ENCODE data around the gene ADAMTS14. TPM values are rescaled to one million over a fixed set of nuclear protein-coding genes. Genes with fewer than 3 reads are reported as not detected.

ADAMTS14 gene
- total RNA-seq, 1 experiment from 2014 or later: not detected

GRCh38 chr10:70777063-70777875, 105.0 kb downstream of the ADAMTS14 start:
- H3K4me3 Mint-ChIP-seq (ENCODE audit: unreplicated experiment): no peak overlapping the region
- intact Hi-C loops (cut with micrococcal nuclease; ENCODE audit: unreplicated experiment): no loop called here
- CTCF ChIA-PET: interaction anchor here (2.3 kb wide), 1 partner anchor 16 kb away, joined by 10 read pairs; no protein-coding TSS in a partner anchor

DNA sequence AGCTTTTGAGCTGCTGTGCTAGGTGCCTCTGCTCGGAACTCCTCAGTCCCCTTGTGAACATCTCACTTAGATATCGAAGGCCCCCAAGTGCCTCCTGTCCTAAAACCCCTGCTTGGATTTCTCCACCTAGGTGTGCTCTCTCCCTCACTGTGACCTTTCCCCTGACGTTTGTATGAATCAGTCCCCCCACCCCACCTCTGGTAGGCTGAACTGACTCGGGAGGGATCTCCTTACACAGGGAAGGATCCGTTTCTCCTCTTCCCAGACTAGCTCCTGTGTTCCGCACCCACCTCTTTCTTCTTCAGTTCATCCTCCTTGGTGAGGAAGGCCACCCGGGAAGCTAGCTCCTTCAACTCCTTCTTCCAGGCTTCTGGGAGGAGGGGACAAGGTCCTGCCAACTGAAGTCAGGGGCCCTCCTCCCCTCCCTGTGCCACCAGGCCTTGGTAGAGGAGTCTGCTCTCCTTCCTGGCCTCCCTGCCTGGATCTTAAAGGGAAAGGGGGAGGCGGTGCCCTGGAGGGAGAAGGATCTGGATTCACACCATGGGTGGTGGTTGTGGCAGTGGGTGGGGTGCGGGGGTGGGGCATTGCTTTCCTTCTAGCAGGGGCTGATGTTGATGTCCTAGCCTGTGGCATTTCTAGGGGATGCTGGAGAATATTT, 106.1 kb downstream of the ADAMTS14 start:
- Mint-ChIP-seq H3K27me3 (ENCODE audit: insufficient read depth, unreplicated experiment) (peaks cover 3% of the 10 kb centered on the region), H3K4me1 (ENCODE audit: low read depth, unreplicated experiment) (no peaks in the 10 kb centered on the region), H3K36me3 (ENCODE audit: insufficient read depth, unreplicated experiment) (no peaks in the 10 kb centered on the region), H3K4me3 (ENCODE audit: unreplicated experiment) (no peak overlapping the region), H3K27ac (ENCODE audit: unreplicated experiment) (no peak overlapping the region), H3K9me3 (ENCODE audit: unreplicated experiment) (no peaks in the 10 kb centered on the region)
- intact Hi-C loops (cut with micrococcal nuclease; ENCODE audit: unreplicated experiment): no loop called here
- BruUV-seq (replicated peaks): no TSS peak
- TF ChIP-seq, protein P1, sequence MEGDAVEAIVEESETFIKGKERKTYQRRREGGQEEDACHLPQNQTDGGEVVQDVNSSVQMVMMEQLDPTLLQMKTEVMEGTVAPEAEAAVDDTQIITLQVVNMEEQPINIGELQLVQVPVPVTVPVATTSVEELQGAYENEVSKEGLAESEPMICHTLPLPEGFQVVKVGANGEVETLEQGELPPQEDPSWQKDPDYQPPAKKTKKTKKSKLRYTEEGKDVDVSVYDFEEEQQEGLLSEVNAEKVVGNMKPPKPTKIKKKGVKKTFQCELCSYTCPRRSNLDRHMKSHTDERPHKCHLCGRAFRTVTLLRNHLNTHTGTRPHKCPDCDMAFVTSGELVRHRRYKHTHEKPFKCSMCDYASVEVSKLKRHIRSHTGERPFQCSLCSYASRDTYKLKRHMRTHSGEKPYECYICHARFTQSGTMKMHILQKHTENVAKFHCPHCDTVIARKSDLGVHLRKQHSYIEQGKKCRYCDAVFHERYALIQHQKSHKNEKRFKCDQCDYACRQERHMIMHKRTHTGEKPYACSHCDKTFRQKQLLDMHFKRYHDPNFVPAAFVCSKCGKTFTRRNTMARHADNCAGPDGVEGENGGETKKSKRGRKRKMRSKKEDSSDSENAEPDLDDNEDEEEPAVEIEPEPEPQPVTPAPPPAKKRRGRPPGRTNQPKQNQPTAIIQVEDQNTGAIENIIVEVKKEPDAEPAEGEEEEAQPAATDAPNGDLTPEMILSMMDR (IDR thresholded peaks at IDR 0.05; ENCODE audit: insufficient read depth in 1 of 2, low read depth in 1 of 2, low read length in 1 of 2, severe bottlenecking in 1 of 2, unreplicated experiment in 1 of 2): no peak
- DNase-seq: no peak
- CTCF ChIA-PET: interaction anchor here (2.3 kb wide), 1 partner anchor 17 kb away, joined by 10 read pairs; no protein-coding TSS in a partner anchor
- H3K27me3 ChIP-seq (replicated peaks; ENCODE audit: control insufficient read depth, insufficient read depth, low read length): no peaks in the 10 kb centered on the region
- no peak overlapping the region for H3K4me3 ChIP-seq (ENCODE audit: low read depth, low read length)
- no peaks in the 10 kb centered on the region for H3K9me3 ChIP-seq
- POLR2A ChIA-PET: no interaction called here
- no peaks in the 10 kb centered on the region for H3K36me3 ChIP-seq (ENCODE audit: control insufficient read depth, insufficient read depth, low read length)
- H3K4me1 ChIP-seq: peaks cover 16% of the 10 kb centered on the region

More at GRCh38 chr10:70777063-70777875, 105.0 kb downstream of the ADAMTS14 start:
- TF ChIP-seq, protein P1 (IDR thresholded peaks at IDR 0.05; ENCODE audit: insufficient read depth in 1 of 2, low read depth in 1 of 2, low read length in 1 of 2, severe bottlenecking in 1 of 2, unreplicated experiment in 1 of 2): no peak
- H3K4me3 ChIP-seq (ENCODE audit: low read depth, low read length): no peak overlapping the region
- no peaks in the 10 kb centered on the region for H3K27me3 Mint-ChIP-seq (ENCODE audit: insufficient read depth, unreplicated experiment)
- peaks cover 16% of the 10 kb centered on the region for H3K4me1 ChIP-seq
- DNase-seq: peak; percentile 46 to 62
- no peaks in the 10 kb centered on the region for H3K4me1 Mint-ChIP-seq (ENCODE audit: low read depth, unreplicated experiment)
- no TSS peak for BruUV-seq (replicated peaks)
- POLR2A ChIA-PET: no interaction called here
- H3K9me3 Mint-ChIP-seq (ENCODE audit: unreplicated experiment): no peaks in the 10 kb centered on the region
- no peaks in the 10 kb centered on the region for H3K36me3 Mint-ChIP-seq (ENCODE audit: insufficient read depth, unreplicated experiment)
- no peaks in the 10 kb centered on the region for H3K9me3 ChIP-seq
- no peak overlapping the region for H3K27ac Mint-ChIP-seq (ENCODE audit: unreplicated experiment)
- no peaks in the 10 kb centered on the region for H3K36me3 ChIP-seq (ENCODE audit: control insufficient read depth, insufficient read depth, low read length)
- no peaks in the 10 kb centered on the region for H3K27me3 ChIP-seq (replicated peaks; ENCODE audit: control insufficient read depth, insufficient read depth, low read length)

DNA sequence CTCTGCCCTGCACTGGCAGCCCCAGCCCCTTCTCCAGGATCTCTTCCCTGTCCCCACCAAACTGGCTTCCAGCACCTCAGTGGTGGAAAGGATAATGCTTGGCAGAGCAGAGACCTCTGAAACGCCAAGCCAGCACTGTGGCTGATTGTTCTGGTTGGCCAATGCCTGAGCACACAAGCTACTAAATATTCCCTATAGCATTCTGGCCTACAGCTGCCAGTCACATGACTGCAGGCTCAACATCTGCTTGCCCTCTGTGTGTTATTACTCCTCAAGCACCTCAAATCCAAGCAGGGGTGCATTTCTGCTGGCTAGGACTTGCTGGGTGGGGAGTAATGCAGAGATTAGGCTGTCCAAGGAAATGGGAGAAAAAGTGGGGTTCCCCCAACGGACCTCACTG, 106.8 kb downstream of the ADAMTS14 start:
- Mint-ChIP-seq H3K27ac (ENCODE audit: unreplicated experiment) (no peak overlapping the region), H3K9me3 (ENCODE audit: unreplicated experiment) (no peaks in the 10 kb centered on the region), H3K27me3 (ENCODE audit: insufficient read depth, unreplicated experiment) (peaks cover 4% of the 10 kb centered on the region), H3K36me3 (ENCODE audit: insufficient read depth, unreplicated experiment) (no peaks in the 10 kb centered on the region), H3K4me3 (ENCODE audit: unreplicated experiment) (no peak overlapping the region), H3K4me1 (ENCODE audit: low read depth, unreplicated experiment) (no peaks in the 10 kb centered on the region)
- no TSS peak for BruUV-seq (replicated peaks)
- no peaks in the 10 kb centered on the region for H3K36me3 ChIP-seq (ENCODE audit: control insufficient read depth, insufficient read depth, low read length)
- intact Hi-C loops (cut with micrococcal nuclease; ENCODE audit: unreplicated experiment): no loop called here
- TF ChIP-seq, protein P1 (IDR thresholded peaks at IDR 0.05; ENCODE audit: insufficient read depth in 1 of 2, low read depth in 1 of 2, low read length in 1 of 2, severe bottlenecking in 1 of 2, unreplicated experiment in 1 of 2): no peak
- no peaks in the 10 kb centered on the region for H3K27me3 ChIP-seq (replicated peaks; ENCODE audit: control insufficient read depth, insufficient read depth, low read length)
- DNase-seq: no peak
- no peak overlapping the region for H3K4me3 ChIP-seq (ENCODE audit: low read depth, low read length)
- CTCF ChIA-PET: no interaction called here
- H3K9me3 ChIP-seq: no peaks in the 10 kb centered on the region
- H3K4me1 ChIP-seq: peaks cover 16% of the 10 kb centered on the region
- POLR2A ChIA-PET: no interaction called here

Measured in Caco-2 (cell line).